NCI-H2196 (cell line): ENCODE results near the gene NINJ2.
A peak's percentile ranks its signal among the peaks of the same experiment; 100 is the strongest.
"Not testable (repeated sequence)": the region's sequence is repeated elsewhere in the genome, so short reads cannot be mapped to it uniquely, and the experiment has no call there.

Experiments
- DNase-seq: peaks from one replicate; lab custom pipeline; 2025; ENCODE audit not compliant: unreplicated experiment; lab: John Stamatoyannopoulos, UW

Gene NINJ2

DNA sequence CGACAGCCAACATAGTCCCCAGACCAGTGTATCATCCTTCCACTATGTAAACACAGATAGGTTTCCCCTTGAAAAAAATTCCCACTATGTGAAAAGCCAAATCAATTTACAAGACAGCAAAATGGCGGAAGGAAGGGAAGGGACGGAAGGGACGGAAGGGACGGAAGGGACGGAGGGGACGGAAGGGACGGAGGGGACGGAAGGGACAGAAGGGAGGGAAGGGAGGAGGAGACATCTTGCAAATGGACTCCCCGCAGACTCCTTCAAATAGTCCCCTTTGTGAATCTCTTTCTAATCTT lies 75.3 kb downstream of the NINJ2 start:
- DNase-seq, result no peak

DNA sequence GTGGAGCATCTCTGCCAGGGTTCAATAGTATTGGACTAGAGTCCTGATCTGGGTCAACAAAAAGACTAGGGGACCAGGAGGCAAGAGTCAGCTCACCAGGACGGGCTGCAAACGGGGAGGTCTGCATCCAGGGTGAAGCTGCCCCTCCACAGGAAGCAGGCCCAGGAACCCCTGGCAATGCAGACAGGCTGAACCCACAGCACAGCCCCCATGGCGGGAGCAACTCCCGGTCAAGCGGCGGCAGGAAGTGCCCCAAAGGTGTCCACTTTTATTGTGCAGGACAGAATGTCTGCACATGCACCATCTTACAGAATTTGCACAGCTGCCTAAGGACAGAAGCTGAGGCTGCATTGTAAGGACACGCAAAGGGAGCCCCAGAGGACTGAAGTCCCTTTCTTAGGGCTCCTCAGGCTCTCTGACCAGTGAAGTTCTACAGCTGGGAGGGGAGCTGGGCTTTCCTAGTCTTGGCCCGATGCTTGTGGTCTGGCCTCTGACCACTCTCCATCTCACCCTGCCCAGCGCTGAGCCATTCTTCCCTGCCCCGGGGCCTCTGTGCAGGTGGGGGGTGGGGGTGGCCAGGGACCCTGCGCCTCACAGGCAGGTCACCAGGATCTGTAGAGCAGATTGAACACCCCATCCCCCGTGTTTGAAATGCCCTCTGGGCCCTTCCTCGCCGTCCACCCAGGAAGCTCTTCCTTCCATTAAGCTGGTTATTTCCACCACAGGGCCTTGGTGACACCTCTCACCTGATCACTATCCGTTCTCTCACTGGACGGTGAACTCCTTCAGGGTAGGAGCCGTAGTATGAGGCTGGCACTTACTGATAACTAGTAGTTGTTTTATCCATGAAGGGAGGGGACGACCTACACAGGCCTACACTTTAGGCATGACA lies 75.9 kb downstream of the NINJ2 start:
- no peak for DNase-seq

DNA sequence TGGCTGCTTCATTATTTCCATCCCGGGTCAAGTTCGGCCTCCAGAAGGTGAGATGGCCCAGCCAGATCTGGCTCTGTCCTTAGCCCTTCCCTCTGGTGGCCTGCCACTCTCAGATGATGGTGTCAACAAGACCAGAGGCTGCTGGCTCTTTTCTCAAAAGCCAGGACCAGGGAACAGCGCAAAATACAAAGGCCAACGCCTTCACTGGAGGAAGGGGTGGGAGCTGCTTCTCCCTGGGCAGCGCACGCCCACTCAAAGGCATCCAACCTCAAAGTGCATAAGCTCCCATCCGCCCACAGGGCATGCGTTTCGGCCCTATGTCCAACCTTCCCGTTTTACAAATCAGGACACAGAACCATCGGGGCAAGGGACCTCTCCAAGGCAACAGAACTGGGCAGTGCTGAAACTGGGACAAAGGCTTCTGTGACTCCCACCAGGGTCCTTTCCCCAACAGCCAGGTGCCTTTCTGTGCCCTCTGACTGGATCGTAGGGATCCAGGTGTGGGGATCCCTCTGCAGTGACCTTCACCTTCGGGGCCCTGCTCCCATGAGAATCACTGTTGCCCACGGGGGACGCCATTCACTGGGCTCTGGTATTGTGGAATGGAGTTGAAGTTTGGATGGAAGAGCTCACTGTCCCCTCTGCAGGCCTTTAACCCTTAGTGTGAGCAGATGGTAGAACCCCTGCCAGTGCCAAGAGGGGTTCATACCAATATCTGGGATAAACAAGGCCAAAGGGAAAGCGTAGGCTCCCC lies 76.8 kb downstream of the NINJ2 start:
- no peak for DNase-seq

DNA sequence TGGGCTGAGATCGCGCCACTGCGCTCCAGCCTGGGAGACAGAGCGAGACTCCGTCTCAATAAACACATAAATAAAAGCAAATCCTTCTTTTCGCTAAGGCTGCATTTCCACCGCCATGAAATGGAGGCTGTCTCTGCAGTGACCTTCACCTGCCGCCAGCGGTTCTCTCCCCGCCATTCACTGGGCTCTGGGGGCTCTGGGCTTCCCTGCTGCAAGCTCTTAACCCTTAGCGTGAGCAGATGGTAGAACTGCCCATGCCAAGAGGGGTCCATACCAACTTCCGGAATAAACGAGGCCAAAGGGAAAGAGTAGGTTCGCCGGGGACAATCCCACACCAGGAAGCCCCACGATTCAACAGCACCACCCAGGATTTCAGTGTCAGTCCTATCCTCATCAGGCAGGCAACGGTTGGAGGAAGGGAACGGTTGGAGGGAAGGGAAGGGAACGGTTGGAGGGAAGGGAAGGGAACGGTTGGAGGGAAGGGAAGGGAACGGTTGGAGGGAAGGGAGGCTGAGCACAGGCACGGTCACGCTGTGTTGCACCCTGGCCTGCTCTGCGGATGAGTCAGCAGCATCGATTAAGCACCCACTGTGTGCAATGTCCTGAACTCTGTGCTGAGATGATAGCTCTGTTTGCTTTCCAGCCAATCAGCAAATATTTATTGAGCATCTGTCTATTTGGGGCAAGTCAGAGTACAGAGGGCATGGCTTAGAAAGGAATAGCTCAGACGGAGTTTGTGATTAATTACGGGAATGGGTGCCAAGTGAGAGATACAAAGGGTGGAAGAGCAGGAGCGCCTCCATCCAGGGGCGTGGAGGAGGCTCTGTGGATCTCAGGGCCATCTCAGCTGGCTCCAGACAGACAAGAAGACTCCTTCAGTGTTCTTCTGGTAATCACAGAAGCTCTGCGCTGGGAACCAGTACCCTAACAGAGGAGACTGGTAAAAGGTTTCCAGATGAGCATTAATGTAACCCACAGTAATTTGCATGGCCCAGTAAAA lies 77.9 kb downstream of the NINJ2 start:
- no peak for DNase-seq

DNA sequence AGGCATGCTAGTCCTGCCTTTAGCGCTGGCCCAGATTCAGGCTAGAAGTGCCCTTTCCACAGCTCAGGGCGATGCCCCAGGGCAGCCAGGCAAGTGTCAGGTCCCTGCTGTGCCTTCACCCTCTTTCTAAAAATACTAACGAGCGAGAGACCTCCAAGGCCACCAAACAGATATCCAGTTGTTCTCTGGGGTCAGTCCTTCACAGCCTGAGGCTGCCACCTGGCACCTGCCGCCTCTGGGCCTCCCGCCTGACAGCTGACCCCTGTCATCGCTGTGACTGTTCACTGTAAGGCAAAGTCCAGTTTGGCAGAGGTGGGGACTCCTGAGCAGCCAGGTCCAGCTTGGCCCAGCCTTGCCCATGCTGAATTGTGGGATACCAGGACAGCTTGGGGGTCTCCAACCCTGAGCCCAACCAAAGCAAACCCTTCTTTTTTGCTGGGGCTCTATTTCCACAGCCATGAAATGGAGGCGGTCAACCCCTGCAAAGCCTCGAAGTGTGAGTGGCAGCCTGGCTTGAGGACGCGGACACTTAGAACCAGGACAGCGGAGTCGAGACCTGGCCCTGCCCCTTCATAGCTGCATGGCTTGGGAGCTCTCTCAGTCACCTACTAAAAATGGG lies 79.9 kb downstream of the NINJ2 start:
- no peak for DNase-seq

DNA sequence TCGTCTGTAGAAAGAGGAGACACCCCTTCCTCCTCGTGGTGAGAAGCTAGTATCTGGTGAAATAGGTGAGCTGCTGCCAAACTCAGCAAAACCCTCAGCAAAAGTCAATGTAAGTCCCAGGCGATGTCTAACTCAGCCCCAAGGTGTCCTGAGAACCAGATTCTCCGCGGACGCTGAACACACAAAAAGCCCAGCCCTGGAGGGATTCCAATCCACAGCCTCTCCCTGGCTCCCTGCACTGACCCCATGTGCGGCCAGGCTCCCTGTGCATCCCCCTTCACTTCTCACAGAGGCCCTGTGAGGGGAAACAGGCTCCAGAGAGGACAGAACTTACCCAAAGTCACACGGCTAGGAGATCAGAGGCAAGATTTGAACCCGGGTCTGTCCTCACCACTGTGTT lies 81.5 kb downstream of the NINJ2 start:
- DNase-seq, result no peak

DNA sequence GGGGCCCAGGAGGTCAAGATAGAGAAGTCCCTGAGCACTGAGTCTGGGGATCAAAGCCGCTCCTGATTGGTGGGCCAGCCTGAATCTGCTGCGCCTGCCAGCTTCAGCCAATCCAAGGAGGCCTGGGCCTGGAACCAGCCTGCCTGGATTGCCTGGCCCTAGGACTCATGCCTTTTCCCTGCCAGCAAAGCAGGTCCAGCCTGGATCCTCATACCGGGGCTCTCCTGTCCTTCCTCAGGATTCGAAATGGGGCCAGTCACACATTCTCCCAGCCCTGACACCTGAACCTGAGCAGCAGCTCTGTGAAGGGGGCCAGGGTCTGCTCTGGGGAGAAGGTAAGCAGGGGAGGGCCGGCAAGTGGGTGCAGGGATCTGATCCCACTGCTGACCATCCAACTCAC lies 81.9 kb downstream of the NINJ2 start:
- no peak for DNase-seq

DNA sequence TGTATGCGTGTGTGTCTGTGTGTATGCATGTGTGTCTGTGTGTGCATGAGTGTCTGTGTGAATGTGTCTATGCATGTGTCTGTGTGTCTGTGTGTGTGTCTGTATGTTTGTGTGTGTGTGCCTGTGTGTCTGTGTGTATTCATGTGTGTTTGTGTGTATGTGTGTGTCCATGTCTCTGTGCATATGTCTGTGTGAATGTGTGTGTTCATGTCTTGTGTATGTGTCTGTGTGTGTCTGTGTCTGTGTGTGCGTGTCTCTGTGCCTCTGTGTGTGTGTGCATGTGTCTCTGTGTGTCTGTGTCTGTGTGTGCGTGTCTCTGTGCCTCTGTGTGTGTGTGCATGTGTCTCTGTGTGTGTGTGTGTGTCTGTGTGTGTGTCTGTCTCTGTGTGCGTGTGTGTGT lies 82.4 kb downstream of the NINJ2 start:
- DNase-seq, result no peak

DNA sequence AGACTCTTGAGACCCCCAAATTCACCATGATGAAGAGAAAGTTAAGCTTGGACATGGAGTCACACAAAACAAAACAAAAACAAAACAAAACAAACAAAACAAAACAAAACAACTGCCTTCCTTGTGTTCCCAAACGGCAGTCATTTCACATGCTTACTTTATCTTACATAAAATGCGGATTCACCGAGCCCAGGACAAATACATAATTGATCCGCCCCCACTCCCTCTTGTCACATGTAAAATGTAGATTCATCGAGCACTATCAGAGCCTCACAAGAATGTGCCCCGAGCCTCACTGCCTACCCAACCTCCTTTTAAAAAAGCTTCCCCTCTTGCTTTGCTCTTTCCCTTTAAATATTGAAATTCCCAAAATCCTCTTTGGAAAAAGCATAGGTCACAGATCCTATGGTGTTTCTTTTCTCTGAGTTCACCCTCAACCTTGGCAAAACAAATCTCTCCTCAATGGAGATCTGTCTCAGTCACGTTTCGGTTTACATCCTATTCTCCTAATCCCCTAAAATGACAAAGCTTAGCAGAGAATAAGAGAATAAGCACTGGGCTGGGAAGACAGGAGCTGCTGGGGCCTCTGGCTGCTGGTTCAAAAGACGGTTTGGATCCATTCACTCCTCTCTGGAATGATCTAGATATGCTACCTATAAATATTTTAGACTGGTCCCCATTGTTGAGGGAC lies 83.7 kb downstream of the NINJ2 start:
- DNase-seq, result no peak

DNA sequence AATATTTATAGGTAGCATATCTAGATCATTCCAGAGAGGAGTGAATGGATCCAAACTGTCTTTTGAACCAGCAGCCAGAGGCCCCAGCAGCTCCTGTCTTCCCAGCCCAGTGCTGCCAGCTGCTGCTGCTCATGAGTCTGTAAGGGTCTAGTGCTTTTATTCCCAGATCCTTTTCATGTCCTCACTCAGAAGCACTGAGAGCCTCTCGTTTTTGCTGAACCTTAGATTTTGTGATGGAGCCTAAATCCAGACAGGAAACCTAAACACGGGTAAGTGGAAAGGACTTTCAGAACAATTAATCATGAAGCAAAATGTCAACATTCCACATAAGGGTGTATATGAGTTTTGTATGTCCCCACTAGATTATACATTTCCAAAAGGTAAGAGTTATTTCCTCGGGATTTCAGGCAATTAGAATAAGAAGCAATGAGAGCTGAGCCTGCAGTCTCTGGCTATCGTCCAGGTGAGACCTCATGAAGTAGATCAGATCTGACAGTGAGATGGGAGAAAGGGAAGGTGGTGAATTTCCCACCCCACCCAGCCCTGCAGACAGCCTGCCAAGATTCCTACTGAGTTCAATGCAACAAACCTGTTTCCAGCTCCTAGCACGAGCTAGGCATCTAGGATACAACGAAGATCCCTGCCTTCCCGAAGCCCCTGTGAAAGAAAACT lies 84.4 kb downstream of the NINJ2 start:
- DNase-seq, result no peak

DNA sequence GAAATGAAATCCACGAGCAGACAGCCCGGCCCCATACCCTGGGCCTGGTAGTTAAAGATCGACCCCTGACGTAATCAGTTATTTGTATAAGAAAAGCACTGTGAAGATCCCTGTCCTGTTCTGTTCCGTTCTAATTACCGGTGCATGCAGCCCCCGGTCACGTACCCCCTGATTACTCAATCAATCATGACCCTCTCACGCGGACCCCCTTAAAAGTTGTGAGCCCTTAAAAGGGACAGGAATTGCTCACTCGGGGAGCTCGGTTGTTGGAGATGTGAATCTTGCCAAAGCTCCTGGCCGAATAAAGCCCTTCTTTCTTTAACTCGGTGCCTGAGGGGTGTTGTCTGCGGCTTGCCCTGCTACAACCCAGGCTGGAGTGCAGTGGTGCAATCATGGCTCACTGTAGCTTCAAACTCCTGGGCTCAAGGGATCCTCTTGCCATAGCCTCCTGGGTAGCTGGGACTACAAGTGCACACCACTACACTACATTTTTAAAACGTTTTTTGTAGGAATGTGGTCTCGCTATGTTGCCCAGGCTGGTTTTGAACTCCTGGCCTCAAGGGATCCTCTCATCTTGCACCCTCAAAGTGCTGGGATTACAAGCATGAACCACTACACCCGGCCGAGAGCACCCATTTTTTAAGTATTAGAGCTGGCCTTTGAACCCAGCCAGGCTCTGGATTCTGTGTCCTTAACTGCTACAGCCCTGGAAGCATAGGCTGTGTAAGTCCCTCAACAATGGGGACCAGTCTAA lies 85.1 kb downstream of the NINJ2 start:
- DNase-seq, result not testable (repeated sequence)

DNA sequence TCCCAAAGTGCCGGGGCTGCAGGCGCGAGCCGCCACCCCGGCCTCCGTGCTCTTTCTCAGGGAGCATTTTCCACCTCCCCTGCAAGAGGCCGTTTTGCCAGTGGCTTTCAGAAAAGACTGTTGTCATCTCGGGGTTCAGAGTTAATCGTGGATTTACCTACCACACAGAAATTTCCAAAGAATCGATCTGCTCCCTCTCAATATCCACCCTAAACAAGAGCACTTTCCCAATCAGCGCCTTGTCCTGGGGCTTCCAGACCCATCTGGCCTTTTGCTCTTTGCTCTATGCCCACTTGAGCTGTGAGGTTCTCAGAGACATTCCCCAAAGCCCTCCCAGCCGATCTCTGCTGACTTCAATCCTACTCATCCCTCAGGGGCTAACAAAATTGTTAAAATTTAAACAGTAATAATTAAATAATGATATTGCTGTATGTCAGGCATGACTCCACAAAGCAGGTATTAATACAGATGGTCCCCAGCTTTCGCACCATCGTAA lies 86.6 kb downstream of the NINJ2 start:
- no peak for DNase-seq

DNA sequence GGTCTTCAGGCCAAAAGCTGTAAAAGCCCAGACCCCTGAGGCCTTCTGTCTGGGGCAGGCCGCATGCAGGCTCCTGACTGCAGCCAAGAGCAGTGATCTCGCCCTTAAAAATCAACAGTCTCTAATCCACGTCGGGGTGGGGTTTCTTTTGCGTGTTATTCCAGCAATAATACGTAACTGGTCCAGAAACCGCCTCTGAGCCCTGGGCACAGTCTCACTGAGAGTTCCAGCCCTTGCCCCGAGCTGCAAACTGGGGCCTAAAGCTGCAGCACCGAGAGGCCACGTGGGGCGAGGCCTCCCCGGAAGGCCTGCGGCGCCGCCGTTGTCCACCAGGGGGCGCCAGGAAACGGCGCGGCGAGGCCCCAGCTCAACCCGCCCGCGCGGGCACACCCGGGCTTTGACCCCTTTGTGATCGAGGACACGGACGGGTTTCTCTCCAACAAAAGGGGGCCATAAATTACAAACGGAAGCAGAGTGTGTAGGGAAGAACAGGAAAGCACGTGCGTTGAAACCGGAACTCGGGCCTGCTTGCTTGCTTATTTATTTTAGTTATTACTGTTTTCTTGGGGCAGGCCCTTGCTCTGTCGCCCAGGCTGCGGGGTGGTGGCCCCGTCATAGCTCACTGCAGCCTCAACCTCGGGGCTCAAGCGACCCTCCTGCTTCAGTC lies 87.2 kb downstream of the NINJ2 start:
- DNase-seq, result peak; percentile 71

DNA sequence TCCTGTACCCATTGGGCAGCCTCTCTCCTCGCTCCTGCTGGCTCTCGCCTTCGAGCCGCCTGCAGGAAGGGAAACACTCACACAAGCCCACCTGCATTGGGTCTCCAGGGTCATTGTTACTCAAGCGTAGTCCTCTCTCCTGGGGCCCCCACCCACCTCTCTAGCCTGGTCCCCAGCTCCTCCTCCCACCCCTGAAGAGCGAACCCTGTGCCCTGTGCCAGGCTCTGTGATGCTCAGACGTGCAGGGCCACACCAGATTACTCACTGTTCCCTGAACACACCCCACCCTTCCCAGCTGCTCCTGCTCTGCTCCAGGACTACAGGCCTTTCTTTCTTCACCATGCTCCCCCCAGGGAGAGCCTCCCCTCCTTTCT lies 88.1 kb downstream of the NINJ2 start:
- DNase-seq, result no peak

DNA sequence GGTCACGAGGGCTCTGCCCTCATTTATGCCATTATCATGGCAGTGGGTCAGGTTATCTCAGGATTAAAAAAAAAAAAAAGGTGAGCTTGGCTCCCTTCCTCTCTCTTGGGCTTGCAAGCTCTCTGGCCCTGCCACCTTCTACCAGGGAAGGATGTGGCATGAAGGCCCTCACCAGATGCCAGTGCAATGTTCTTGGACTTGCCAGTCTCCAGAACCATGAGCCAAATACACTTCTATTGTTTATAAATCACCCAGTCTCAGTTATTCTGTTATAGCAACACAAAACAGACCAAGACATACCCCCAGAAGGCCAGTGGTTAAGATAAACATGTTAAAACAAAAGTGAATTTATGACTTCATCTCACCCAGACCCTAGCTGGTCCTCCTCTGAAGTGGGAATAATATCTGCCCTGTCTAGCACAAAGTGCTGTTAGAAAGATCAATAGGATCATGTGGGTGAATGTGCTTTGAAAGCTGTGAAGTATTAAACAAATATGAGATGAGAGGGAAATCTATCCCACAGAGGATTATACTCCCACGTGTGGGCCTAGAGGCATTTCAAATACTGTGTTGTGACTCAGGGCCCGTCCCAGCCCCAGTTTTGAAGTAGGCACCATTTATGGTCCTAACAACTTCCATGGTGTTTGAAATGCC lies 88.6 kb downstream of the NINJ2 start:
- DNase-seq, result no peak

DNA sequence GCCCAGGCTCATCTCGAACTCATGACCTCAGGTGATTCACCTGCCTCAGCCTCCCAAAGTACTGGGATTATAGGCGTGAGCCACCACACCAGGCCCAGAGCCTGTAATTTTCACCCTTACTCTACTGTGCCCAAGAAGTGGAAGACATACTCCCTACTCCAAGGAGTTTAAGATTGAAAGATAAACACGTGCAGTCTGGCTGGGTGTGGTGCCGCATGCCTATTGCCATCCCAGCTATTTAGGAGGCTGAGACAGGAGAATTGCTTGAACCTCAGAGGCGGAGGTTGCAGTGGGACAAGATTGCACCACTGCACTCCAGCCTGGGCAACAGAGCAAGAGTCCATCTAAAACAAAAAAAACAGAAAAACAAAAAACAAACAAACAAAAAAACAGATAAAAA lies 90.0 kb downstream of the NINJ2 start:
- DNase-seq, result no peak

DNA sequence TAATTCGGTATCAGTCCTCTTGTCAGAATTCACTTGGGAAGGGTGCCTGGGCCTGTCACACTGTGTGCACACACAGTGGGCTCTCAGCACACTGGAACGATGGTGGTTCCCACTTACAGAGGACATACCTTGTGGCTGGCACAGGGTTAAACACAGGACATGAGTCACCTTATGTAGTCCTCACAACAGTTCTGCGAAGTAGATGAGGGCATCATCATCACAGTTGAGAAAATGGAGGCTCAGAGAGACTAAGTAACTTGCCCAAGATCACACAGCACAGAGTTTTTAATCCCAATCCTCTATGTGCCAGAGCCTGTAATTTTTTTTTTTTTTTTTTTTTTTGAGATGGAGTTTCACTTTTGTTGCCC lies 90.7 kb downstream of the NINJ2 start:
- no peak for DNase-seq
